ENCODE results near the gene IL31RA. TPM values are rescaled to one million over a fixed set of nuclear protein-coding genes. Genes with fewer than 3 reads are reported as not detected.

Gene IL31RA
- total RNA-seq, 1 experiment from 2014 or later, result 9.5 TPM

Other genes with a start within 250 kb of the IL31RA start
- 37.3 and 49.6 TPM in 2 replicates for gene SLC38A9, start 139.0 kb upstream of the IL31RA start, total RNA-seq (2014; rRNA removed; shearing (Covaris generic))
- not detected in 2 replicates for gene DDX4, start 113.3 kb upstream of the IL31RA start, total RNA-seq (2014; rRNA removed; shearing (Covaris generic))
- 77.5 and 92.3 TPM in 2 replicates for gene IL6ST, start 143.6 kb downstream of the IL31RA start, total RNA-seq (2014; rRNA removed; shearing (Covaris generic))

Data from Daoy (cell line).